Activated naive CD4-positive, alpha-beta T cell treated with anti-CD3 and anti-CD28 coated beads for 36 hours (primary cell): ENCODE results near the gene MYOD1. TPM values are rescaled to one million over a fixed set of nuclear protein-coding genes. Genes with fewer than 3 reads are reported as not detected.

Experiments
- CTCF ChIA-PET: fragments of 350-600 bp; sonication (Branson Sonifier 250); formaldehyde crosslinking; loops from one replicate; lab custom pipeline; 2021; ENCODE audit warnings: antibody characterized with exemption; lab: Charles Lee
- DNase-seq: peaks from one replicate; pipeline ENCODE4 v3.0.0-alpha.2; 2020
- H3K27ac Mint-ChIP-seq: one replicate; pipeline ENCODE4 v1.8.0; 2021; ENCODE audit warnings: mild to moderate bottlenecking, mixed read lengths
- H3K27me3 Mint-ChIP-seq: one replicate; pipeline ENCODE4 v1.8.0; 2021; ENCODE audit warnings: low read depth, mixed read lengths
- H3K36me3 Mint-ChIP-seq: one replicate; pipeline ENCODE4 v1.8.0; 2021; ENCODE audit warnings: low read depth, mixed read lengths
- H3K4me1 Mint-ChIP-seq: one replicate; pipeline ENCODE4 v1.8.0; 2021; ENCODE audit warnings: low read depth, mixed read lengths
- H3K4me3 Mint-ChIP-seq: one replicate; pipeline ENCODE4 v1.8.0; 2021; ENCODE audit warnings: mild to moderate bottlenecking, moderate library complexity, mixed read lengths
- H3K9me3 Mint-ChIP-seq: one replicate; pipeline ENCODE4 v1.8.0; 2021; ENCODE audit warnings: mixed read lengths
- intact Hi-C: fragments of 100-400 bp; cut with micrococcal nuclease; formaldehyde crosslinking; loops from one replicate; pipeline ENCODE4 v1.15.1; 2023
- total RNA-seq, 2 experiments: library from RNA; stranded (reverse); gene quantifications; one replicate each; pipeline ENCODE4 v1.2.3, GENCODE V29; 2021

MYOD1 gene
- total RNA-seq, 2 experiments from 2014 or later = not detected

DNA sequence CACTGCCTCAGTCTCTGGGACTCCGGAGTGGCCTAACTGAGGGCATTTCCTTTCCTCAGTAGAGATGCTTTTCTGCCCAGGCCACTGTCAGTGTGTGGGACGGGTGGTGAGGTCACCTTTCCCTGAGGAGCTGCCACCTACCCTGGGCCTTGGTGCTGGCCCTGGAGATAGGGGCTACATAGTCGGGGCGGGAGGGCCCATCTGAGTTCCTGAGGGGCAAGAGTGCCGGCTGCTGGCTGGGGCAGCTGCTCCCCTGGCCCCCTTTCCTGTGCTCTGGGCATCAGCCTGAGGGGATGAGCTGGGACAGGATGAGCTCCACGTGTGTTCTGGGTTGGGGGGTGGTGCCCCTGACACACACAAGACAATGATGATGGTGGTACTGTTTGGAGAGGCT, 20.6 kb downstream of the MYOD1 start:
- Mint-ChIP-seq H3K4me3 (no peak overlapping the region), H3K9me3 (no peaks in the 10 kb centered on the region), H3K36me3 (no peaks in the 10 kb centered on the region), H3K27me3 (peaks cover 26% of the 10 kb centered on the region), H3K4me1 (peaks cover 2% of the 10 kb centered on the region), H3K27ac (no peak overlapping the region)
- intact Hi-C loops = loop anchor here (10.0 kb wide), 2 partner anchors 355 kb away; partner anchors contain the start of gene KCNJ11
- CTCF ChIA-PET = interaction anchor here (1.3 kb wide), 1 partner anchor 133 kb away, joined by 3 read pairs; no protein-coding TSS in a partner anchor
- DNase-seq = no peak

DNA sequence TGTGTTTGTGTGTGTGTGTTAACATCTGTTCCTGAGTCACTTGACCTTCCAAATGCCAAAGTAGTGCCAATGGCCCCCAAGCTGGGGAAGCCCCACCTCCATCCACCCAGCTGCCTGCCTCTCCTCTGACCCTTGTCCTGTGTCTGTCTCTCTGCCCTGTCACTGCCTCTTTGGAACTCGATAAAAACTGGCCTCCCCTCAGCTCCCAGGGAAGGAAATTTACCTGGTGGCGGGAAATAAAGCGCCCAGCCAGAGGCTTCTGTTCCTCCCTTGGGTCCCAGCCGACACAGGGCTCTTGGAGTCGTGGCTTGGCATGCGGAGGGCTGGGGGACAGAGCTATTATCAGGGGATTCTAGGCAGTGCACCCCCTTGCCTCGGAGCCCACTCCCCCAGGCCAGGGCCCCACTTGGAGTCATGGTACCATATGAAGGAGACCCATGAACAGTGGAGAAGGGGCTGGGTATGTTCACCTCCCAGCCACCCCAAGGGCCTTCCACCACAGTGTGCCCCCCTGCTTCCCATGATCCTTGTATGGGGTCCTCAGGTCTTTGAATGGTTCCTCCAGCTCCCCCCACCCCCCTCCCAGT, 21.4 kb downstream of the MYOD1 start:
- H3K4me1 Mint-ChIP-seq = peaks cover 2% of the 10 kb centered on the region
- no peaks in the 10 kb centered on the region for H3K9me3 Mint-ChIP-seq
- CTCF ChIA-PET = interaction anchor here (1.2 to 3.7 kb wide), 2 partner anchors 8 to 10 kb away, joined by 4 to 15 read pairs; no protein-coding TSS in a partner anchor
- H3K36me3 Mint-ChIP-seq = no peaks in the 10 kb centered on the region
- H3K27me3 Mint-ChIP-seq = peaks cover 26% of the 10 kb centered on the region
- intact Hi-C loops = no loop called here
- H3K27ac Mint-ChIP-seq = no peak overlapping the region
- H3K4me3 Mint-ChIP-seq = no peak overlapping the region
- no peak for DNase-seq

DNA sequence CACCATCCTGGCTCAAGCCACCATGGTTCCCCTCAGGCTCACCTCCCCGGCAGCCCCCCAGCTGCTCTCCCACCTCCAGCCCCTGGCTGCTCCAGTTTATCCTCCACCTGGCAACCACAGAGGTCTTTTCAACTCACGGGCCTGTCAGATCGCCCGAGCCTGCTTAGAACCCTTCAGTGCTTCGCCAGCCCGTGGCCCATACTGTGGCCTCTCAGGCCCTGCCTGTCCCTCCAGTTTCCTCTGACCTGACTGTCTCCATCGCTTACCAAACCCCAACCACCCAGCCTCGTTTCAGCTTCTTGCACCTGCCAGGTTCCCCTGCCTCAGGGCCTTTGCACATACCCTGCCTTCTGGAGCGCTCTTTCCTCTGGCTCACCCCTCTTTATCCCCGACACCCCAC, 22.1 kb downstream of the MYOD1 start:
- CTCF ChIA-PET = interaction anchor here (1.2 to 3.7 kb wide), 2 partner anchors 9 to 10 kb away, joined by 4 to 15 read pairs; no protein-coding TSS in a partner anchor

DNA sequence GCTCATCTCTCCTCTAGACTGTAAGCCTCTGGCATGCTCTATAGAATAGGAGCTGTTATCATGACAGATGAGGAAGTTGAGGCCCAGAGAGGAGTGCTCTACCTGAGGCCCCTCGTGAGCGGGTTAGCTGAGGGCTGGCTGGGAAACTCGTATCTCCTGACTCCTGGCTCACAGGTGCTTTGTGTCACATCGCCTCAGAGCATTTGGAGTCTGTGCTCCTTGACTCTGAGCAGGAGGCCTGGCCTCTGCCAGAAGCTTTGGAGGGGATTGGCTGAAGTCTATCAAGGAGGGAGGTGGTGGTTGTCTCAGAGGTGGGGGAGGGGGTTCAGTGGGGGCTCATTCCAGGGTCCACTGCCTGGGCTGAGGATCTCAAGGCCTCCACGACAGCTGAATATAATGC, 22.6 kb downstream of the MYOD1 start:
- no peak for DNase-seq
- CTCF ChIA-PET = interaction anchor here (3.7 kb wide), 1 partner anchor 11 kb away, joined by 15 read pairs; no protein-coding TSS in a partner anchor
- Mint-ChIP-seq H3K27me3 (peaks cover 16% of the 10 kb centered on the region), H3K4me1 (no peaks in the 10 kb centered on the region), H3K36me3 (no peaks in the 10 kb centered on the region), H3K4me3 (no peak overlapping the region), H3K9me3 (no peaks in the 10 kb centered on the region), H3K27ac (no peak overlapping the region)
- intact Hi-C loops = no loop called here

More for the DNA sequence above, 22.1 kb downstream of the MYOD1 start:
- peaks cover 21% of the 10 kb centered on the region for H3K27me3 Mint-ChIP-seq
- intact Hi-C loops = no loop called here
- no peak overlapping the region for H3K27ac Mint-ChIP-seq
- H3K9me3 Mint-ChIP-seq = no peaks in the 10 kb centered on the region
- H3K4me1 Mint-ChIP-seq = peaks cover 2% of the 10 kb centered on the region
- DNase-seq = no peak
- no peak overlapping the region for H3K4me3 Mint-ChIP-seq
- H3K36me3 Mint-ChIP-seq = no peaks in the 10 kb centered on the region

DNA sequence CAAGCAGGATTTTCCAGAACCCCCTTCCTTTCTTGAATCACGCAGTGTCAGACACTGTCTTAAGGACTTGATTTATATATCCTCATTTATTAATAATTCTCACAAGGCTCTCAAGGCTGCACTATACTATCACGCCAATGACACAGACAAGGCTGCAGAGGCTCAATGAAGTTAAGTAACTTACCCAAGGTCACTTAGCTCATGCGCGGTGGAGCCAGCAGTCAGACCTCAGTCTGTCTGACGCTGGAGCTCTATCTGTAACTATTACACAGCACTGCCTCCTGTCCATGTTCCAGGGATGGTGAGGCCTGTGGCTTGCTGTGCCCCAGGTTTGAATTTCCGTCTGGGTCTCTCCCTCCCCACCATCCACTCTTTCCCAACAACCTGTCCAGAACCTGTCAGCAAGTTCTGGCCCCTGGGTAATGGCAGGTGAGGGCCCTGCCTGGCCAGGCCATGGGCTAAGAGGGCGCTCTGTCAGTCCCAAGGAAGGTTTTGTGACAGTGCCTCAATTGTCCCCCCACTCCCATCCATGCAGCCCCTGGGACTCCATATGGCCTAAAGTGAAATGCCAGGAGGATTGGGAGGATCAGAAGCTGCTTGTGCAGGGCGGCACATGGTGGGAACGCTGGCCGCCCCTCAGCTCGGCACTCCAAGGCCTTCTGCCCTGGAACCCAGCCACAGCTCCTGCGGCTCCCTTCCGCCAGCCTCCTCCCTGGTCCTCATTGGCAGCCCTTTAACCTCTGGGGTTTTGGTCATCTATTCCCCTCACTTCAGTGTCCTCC, 23.8 kb downstream of the MYOD1 start:
- Mint-ChIP-seq H3K4me1 (no peaks in the 10 kb centered on the region), H3K27me3 (peaks cover 5% of the 10 kb centered on the region), H3K36me3 (no peaks in the 10 kb centered on the region), H3K9me3 (no peaks in the 10 kb centered on the region), H3K27ac (no peak overlapping the region), H3K4me3 (no peak overlapping the region)
- intact Hi-C loops = no loop called here
- CTCF ChIA-PET = interaction anchor here (0.8 to 3.7 kb wide), 3 partner anchors 12 to 236 kb away, joined by 3 to 15 read pairs (median 3); no protein-coding TSS in a partner anchor
- DNase-seq = no peak

DNA sequence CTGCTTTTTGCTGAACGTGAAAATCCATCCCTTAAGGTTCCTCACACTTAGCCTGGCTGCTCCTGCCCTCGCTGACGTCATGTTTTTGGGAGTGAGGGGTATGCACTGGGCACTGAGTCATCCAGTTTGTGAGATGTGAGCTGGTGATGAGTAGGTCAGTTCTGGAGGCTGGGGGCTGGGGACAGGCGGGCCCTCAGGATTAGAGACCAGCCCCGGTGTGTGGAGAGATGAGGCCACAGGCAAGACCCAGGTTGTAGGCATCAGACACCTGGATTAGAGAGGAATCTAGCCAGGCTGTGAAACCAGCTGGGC, 24.4 kb downstream of the MYOD1 start:
- H3K4me3 Mint-ChIP-seq = no peak overlapping the region
- H3K36me3 Mint-ChIP-seq = no peaks in the 10 kb centered on the region
- no peaks in the 10 kb centered on the region for H3K9me3 Mint-ChIP-seq
- no peak overlapping the region for H3K27ac Mint-ChIP-seq
- DNase-seq = no peak
- H3K27me3 Mint-ChIP-seq = peaks cover 5% of the 10 kb centered on the region
- intact Hi-C loops = no loop called here
- CTCF ChIA-PET = interaction anchor here (1.2 to 3.7 kb wide), 2 partner anchors 13 to 235 kb away, joined by 3 to 15 read pairs; no protein-coding TSS in a partner anchor
- H3K4me1 Mint-ChIP-seq = no peaks in the 10 kb centered on the region

DNA sequence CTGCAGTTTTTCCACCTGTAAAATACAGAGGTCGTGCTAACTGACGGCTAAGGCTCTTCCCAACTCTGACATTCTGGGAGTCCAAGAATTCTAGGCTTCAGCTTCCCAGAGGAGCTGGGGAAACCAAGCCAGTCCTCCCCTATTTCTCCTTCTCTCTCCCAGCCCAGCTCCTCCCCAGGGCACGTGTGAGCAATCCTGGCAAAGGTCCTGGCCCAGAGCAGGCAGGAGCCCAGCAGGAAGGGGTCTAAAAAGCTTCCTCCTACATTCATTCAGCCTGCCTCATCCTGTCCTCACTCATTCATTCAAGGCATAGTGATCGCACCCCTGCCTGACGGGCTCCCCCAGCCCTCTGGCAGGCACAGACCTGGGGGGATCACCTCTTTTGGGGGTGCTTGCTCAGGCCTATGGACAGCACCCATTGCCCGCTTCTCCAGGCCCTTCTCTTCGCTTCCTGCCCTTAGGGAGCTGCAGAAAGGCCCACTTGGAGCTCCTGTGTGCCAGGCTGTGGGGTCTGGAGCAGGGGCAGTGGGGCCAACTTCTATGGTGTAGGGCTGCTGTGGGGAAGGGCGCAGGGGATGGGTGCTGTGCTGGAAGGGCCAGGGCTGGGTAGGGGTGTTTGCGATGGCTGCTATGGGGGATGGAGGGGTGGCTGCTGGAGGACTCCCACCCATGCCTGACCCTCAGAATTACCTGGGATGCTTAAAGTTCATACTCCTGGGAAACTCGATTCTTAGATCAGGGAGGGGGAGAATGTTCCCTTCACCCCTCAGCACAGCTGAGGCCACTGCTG, 25.0 kb downstream of the MYOD1 start:
- Mint-ChIP-seq H3K9me3 (no peaks in the 10 kb centered on the region), H3K4me3 (no peak overlapping the region), H3K27ac (no peak overlapping the region), H3K4me1 (no peaks in the 10 kb centered on the region), H3K27me3 (peaks cover 5% of the 10 kb centered on the region), H3K36me3 (no peaks in the 10 kb centered on the region)
- DNase-seq = no peak
- CTCF ChIA-PET = interaction anchor here (1.2 kb wide), 1 partner anchor 235 kb away, joined by 3 read pairs; no protein-coding TSS in a partner anchor
- intact Hi-C loops = no loop called here

DNA sequence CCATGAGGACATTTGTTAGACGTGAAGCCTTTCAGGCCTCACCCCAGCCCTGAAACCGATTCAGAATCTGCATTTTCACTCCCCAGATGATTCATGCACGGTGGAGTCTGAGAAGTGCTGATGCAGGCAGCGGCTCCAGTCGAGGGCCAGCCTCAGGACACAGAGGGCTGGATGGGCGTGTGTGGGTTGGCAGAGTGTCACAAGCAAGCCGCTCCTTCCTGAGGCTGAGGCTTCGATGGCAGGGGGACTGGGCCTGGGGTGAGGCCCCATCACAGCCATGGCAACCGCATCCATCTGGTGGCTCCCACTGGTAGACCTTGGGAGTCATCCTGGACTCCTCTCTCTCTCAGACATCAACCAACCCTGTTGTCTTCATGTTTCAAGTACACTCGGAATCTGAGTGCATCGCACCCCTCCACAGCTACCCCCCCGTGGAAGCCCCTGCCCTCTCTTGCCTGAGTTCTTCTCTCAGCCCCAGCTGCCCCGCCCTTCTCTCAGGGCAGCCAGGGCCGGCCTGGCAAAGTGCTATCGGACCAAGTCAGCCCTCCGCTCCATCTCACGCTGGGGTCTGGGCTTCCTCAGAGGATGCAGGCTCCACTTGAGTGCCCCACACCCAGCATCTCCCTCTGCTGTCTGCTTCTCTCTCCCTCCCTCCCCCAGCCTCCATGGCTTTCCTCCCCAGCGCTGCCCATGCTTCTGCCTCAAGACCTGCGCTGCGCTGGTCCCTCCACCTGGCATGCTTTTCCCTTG, 25.8 kb downstream of the MYOD1 start:
- intact Hi-C loops = no loop called here
- no peaks in the 10 kb centered on the region for H3K9me3 Mint-ChIP-seq
- peaks cover 5% of the 10 kb centered on the region for H3K27me3 Mint-ChIP-seq
- H3K36me3 Mint-ChIP-seq = no peaks in the 10 kb centered on the region
- H3K4me3 Mint-ChIP-seq = no peak overlapping the region
- H3K4me1 Mint-ChIP-seq = no peaks in the 10 kb centered on the region
- no peak for DNase-seq
- no peak overlapping the region for H3K27ac Mint-ChIP-seq
- CTCF ChIA-PET = no interaction called here

DNA sequence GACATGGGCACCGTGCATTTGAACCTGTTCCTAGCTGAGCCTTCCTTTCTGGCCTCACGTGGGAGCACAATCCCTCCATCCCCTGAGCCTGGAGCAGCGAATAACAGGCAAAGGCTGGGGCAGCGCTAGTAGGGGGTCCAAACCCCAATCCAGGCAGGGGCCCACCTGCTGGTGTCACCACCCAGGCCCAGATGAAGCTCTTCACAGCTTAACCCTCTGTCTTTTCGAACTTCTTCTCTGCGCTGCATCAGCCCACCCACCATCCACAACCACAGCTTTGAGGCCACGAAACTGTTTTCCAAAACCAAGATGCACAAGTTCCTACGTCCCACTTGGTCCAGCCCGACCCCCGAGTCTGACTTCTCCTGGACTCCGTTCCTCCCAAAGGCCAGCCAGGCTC, 26.7 kb downstream of the MYOD1 start:
- CTCF ChIA-PET = no interaction called here
- no peaks in the 10 kb centered on the region for H3K36me3 Mint-ChIP-seq
- peaks cover 6% of the 10 kb centered on the region for H3K27me3 Mint-ChIP-seq
- DNase-seq = no peak
- intact Hi-C loops = no loop called here
- H3K4me3 Mint-ChIP-seq = no peak overlapping the region
- no peaks in the 10 kb centered on the region for H3K9me3 Mint-ChIP-seq
- no peaks in the 10 kb centered on the region for H3K4me1 Mint-ChIP-seq
- H3K27ac Mint-ChIP-seq = no peak overlapping the region

DNA sequence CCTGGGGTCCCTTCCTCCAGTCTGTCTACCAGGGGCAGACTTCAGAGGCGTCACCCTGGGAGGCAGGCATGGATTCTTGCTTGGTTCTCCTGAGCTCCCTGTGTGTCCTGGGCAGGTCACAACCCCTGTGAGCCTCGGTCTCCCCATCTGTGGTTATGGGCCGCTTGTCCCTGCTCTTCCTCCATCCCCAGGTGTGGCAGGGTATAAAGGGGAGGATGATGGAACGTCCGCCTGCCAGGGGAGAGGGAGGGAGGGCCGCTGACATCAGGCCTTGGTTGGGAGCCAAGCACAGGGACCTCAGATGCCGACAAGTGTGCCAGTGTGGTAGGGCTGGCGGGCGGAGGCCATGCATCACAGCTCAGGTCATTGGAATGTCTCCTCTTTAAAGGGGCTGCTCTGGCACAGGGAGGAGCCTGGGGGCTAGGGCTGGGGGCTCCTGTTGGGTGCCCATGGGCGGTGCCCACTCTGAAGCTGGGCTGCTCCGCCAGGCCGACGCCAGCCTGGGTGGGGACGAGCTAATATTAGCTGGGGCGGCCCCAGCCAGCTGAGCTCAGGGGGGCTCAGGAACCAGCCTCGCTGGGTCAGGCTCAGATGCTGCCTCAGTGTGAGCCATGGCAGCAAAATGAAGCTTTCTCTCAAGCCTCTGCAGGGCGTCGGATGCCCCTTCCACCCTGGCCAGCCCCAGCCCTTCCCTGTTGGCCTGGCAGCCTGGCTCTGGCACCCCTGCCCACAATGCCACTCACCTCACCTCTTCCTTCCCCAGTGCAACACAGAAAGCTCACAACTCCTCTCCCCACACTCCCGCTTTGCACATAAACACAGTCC, 28.0 kb downstream of the MYOD1 start:
- Mint-ChIP-seq H3K27ac (no peak overlapping the region), H3K9me3 (no peaks in the 10 kb centered on the region), H3K4me1 (no peaks in the 10 kb centered on the region), H3K36me3 (no peaks in the 10 kb centered on the region), H3K4me3 (no peak overlapping the region), H3K27me3 (peaks cover 4% of the 10 kb centered on the region)
- DNase-seq = no peak
- CTCF ChIA-PET = interaction anchor here (0.8 to 1.2 kb wide), 2 partner anchors 17 to 159 kb away, joined by 3 to 4 read pairs; no protein-coding TSS in a partner anchor
- intact Hi-C loops = no loop called here

DNA sequence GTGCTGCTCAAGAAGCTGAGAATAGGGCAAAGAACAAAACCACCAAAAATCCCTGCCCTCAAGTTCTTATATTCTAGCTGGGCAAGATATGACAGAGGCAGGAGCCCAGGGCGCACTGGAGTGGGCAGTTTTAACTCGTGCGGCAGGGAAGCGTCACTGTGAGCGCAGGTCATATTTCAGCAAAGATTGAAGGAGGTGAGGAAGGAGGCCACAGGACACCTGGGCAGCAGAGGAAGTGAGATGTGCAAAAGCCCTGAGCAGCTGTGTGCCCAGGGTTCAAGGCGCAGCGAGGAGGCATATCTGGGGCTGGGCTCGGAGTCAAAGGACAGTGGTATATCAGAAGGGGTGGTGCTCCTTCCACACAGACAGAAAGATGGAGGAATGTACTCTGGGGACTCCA, 28.7 kb downstream of the MYOD1 start:
- no peaks in the 10 kb centered on the region for H3K4me1 Mint-ChIP-seq
- no peak overlapping the region for H3K27ac Mint-ChIP-seq
- no peak for DNase-seq
- peaks cover 4% of the 10 kb centered on the region for H3K27me3 Mint-ChIP-seq
- H3K9me3 Mint-ChIP-seq = no peaks in the 10 kb centered on the region
- CTCF ChIA-PET = interaction anchor here (0.8 to 1.7 kb wide), 3 partner anchors 17 to 158 kb away, joined by 3 to 5 read pairs (median 4); no protein-coding TSS in a partner anchor
- no peaks in the 10 kb centered on the region for H3K36me3 Mint-ChIP-seq
- no peak overlapping the region for H3K4me3 Mint-ChIP-seq
- intact Hi-C loops = no loop called here
